Measurements from ENCODE around the gene OR4E1.
"Not testable (repeated sequence)": the region's sequence is repeated elsewhere in the genome, so short reads cannot be mapped to it uniquely, and the experiment has no call there.

Gene OR4E1, protein sequence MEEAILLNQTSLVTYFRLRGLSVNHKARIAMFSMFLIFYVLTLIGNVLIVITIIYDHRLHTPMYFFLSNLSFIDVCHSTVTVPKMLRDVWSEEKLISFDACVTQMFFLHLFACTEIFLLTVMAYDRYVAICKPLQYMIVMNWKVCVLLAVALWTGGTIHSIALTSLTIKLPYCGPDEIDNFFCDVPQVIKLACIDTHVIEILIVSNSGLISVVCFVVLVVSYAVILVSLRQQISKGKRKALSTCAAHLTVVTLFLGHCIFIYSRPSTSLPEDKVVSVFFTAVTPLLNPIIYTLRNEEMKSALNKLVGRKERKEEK

DNA sequence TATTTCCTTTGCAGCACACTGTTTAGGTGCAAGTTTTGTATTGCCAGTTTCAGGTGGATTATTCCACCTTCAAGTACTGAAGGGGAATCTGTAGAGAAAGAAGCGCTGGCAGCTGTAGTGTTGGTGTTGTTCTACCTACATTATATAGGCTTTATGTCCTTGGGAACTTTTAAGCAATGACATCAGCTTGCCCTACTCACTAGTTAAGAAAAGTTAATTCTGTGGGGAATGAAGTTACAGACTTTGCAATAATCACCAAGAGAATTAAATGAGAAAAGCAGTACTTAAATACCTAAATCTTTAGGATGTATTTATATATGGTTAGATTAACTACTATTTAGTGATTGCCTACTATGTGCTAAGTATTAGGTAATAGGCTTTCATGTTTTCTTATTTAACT, at the start of gene OR4E1:
Gene OR4E1, minus strand, starts transcription at position 101 of the 400 bp plus-strand sequence. CDS start 2,883 bp downstream, outside the sequence.
- no peak for DNase-seq (ENCODE audit: low read depth in 1 of 2, low spot score in 1 of 2)

DNA sequence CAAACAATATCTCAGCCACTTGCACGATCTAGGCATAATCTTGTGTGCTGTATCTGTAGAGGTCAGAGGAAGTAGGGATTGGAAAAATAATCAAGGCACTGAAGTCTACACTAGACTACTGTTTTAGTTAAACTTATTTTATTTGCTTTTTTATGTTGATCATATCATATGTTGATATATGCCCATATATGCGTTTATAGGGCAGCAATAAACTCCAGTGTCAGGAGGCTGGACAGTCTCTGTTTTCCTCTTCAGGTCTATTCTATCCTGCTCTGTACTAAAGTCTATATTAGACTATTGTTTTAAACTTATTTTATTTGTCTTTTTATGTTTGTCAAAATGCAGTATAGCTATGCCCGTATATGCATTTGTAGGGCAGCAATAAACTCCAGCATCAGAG, 47.9 kb upstream of the OR4E1 start:
- DNase-seq (ENCODE audit: low read depth in 1 of 2, low spot score in 1 of 2): no peak

DNA sequence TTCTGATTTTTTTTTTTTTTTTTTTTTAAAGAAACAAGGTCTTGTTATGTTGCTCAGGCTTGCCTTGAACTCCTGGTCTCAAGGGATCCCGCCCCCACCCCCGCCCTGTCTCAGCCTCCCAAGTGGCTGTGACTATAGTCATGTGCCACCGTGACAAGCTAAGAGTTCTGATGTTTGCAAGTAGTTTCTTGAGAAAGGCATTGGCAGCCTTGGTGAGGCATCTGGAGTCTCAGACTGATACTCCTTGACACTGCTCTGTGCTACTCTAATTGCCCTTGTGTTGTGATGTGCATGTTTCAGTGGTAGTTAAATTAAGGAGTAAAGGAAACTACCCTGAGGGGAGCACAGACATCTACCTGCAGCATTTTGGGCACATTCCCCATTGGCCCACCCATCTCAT, 46.2 kb upstream of the OR4E1 start:
- DNase-seq (ENCODE audit: low read depth in 1 of 2, low spot score in 1 of 2): no peak

DNA sequence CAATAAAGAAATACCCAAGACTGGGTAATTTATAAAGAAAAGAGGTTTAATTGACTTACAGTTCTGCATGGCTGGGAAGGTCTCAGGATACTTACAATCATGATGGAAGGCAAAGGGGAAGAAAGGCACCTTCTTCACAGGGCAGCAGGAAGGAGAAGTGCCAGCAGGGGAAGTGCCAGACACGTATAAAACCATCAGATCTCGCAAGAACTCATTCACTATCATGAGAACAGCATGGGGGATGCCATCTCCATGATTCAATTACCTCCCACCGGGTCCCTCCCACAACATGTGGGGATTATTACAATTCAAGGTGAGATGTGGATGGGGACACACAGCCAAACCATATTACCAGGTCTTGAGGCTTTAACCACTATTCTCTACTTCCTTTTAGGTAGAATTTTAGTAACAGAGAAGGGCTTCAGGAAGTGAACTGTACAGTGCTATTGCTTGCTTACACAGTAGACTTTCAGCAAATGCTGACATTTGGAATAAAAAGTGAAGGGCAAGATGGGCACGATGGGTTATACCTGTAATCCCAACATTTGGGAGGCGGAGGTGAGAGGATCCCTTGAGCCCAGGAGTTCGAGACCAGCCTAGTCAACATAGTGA, 40.8 kb upstream of the OR4E1 start:
- DNase-seq (ENCODE audit: low read depth in 1 of 2, low spot score in 1 of 2): no peak

DNA sequence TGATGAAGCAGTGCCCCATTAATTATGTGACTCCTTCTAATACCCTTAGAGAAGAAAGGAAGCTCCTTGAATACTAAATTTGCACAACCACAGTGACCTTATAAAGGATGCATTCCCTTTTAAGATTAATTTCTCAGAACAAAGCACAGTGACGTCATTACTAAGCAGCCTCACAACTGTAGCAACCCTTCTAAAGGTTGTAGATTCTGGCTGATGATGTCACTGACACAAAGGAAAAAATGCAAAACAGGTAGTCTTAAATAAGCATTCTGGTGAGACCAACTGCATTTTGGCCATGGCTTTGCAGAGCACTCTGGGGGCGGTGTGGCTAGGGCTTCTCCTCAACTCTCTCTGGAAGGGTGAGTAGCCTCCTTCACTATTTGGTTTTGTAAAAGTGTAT, 38.4 kb upstream of the OR4E1 start:
- no peak for DNase-seq (ENCODE audit: low read depth in 1 of 2, low spot score in 1 of 2)

DNA sequence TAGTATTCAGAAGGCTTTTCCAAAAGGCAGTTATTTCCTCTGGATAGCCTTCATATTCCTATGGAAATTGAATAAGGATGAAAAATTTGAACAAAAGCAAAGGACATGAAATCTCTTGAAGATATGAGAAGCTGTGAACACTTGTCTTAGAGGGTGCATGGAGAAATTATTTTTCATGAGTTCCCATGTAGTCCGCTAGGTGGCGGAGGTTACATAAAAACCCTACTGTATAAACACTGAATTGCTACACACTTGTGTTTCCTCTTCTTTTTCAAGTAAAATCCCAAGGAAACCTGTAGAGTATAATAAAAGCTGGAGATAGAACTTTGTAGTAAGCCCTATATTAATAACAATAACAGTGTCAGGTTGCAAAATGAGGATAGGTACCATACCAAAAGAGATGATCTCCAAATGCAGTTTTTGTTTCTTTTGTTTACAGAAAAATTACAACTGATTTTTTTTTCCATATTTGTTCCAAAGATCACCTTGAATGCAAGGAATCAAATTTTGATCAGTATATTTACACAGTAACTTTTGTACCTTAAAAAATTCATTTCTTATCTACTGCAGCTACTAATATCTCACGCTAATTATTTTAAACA, 37.8 kb upstream of the OR4E1 start:
- DNase-seq (ENCODE audit: low read depth in 1 of 2, low spot score in 1 of 2): no peak

DNA sequence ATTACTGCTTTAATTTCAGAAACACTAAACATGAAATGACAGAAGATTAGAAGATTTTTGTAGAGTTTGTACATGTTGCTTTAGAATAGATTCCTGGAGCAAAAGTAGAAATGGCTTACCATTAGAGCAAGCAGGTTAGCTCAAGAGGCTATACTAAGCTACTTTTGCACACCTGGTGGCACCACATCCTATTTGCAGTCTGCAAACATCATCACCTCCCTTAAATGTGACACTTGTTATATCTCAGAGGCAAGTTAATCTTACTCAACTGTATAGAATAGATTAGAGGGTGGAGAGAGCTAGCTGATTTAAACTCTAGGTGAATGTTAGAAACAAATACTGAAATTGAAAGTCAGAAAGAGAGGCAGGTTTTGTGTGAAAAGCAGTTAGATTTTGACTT, 30.7 kb upstream of the OR4E1 start:
- DNase-seq (ENCODE audit: low read depth in 1 of 2, low spot score in 1 of 2): no peak

DNA sequence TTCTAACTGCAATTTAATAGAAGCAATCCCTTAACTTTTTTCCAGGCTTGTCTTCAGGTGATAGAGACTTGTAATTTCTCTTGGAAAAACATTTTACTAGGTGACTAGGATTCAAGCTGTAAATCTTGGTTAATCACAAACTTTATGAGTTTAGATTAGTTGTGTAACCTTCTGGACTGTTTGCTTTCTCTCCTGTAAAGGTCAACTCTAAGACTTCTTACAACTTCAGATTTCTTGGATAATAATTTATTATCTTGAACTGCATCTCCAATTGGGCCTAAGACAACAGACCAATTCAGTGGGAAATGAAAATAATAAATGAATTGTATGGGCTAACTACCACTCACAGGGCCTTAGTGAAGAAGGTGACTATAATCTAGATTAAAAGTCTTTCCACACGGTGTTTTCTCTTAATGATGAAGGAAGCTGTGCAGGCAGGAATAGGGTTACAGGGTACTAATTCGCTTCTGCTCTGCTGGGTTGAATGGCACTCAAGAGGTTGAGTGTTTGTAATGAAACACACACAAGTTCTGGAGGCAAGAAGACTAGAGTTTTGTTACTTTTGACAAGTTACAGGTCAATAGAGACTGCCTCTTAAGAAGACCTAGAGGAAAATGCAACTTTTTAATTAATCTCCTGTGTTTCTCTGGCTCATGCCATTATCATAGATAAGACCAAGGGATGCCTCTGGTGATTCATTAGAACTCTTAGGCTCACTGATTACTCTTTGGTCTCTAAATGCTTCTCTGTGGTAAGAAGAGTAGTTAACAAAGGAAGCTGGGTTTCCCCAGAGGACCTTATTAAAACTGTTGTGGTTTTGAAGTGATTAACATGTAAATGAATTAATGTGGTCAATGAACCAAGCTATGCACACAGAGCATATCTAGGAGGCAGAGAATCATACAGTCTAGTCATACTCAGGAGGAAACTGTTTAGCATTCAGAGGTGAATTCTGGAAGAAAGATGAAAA, 30.0 kb upstream of the OR4E1 start:
- no peak for DNase-seq (ENCODE audit: low read depth in 1 of 2, low spot score in 1 of 2)

DNA sequence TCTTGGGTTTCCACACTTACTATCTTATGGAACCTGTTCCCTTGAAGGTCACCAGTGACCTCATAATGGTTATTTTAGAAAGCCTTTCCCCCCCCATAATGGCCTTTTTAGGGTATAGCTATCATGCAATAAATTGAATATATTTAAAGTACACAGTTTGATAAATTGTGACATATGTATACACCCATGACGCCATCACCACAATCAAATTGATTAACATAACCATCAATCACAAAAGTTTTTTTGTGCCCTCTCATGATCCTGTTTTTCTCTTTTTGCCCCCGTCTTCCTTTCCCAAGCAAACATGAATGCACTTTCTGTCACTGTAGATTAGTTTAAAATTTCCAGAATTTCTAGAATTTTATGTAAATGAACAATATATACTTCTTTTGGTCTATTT, 28.7 kb upstream of the OR4E1 start:
- no peak for DNase-seq (ENCODE audit: low read depth in 1 of 2, low spot score in 1 of 2)

DNA sequence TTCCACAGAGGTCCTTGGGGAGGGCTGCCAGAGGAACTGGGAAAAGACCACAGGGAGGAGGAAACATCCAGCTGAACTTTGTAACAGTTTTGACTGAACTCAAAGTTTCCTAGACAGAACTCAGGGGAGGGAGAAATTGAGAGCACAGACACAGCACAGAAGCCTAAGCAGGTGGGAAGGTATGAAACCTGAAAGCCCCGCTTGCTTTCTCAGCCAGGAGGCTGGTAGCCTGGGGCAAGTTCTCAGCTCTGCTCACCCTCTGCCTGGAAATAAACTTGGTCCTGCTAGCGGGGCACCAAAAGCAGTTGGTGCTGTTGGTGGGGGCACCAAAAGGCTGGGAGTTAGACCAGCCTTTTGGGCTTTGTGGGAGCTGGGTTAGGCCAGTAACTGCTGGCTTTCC, 25.9 kb upstream of the OR4E1 start:
- no peak for DNase-seq (ENCODE audit: low read depth in 1 of 2, low spot score in 1 of 2)

DNA sequence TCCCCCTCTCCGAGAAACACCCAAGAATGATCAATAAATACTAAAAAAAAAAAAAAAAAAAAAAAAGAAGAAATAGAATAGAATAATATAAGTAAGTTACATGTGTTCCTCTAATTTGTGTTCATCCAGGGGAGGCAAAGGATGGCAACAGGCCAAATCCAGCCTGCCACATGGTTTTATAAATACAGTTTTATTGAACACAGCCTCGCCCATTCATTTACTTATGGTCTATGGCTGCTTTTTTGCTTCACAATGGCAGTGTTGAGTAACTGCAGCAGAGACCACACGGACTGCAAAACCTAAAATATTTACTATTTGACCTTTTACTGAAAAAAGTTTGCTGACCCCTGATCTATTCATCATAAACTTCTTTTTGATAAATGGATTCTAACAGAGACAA, 24.9 kb upstream of the OR4E1 start:
- not testable (repeated sequence) for DNase-seq (ENCODE audit: low read depth in 1 of 2, low spot score in 1 of 2)

DNA sequence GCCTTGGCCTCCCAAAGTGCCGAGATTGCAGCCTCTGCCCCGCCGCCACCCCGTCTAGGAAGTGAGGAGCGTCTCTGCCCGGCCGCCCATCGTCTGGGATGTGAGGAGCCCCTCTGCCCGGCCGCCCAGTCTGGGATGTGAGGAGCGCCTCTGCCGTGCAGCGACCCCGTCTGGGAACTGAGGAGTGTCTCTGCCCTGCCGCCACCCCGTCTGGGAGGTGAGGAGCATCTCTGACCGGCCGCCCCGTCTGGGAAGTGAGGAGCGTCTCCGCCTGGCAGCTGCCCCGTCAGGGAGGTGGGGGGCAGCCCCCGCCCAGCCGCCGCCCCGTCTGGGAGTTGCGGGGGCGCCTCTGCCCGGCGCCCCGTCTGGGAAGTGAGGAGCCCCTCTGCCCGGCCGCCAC, 24.0 kb upstream of the OR4E1 start:
- not testable (repeated sequence) for DNase-seq (ENCODE audit: low read depth in 1 of 2, low spot score in 1 of 2)

DNA sequence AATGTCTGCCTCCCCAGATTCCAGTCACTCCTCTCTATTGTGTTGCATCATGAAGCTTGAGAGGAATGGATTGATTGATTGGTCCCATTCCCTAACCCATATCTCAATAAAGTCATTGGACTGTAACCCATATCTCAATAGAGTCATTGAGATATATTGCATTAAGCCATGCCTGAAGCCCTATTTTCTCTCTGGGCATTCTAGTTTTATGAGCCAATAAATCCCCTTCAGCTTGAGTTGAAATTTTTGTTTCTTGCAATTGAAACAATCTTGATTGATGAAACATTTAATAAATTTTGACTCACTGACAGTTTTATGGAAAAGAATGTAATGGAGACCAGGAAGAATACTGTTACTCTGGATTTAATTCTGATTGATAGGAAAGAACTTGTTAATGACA, 20.8 kb upstream of the OR4E1 start:
- no peak for DNase-seq (ENCODE audit: low read depth in 1 of 2, low spot score in 1 of 2)

DNA sequence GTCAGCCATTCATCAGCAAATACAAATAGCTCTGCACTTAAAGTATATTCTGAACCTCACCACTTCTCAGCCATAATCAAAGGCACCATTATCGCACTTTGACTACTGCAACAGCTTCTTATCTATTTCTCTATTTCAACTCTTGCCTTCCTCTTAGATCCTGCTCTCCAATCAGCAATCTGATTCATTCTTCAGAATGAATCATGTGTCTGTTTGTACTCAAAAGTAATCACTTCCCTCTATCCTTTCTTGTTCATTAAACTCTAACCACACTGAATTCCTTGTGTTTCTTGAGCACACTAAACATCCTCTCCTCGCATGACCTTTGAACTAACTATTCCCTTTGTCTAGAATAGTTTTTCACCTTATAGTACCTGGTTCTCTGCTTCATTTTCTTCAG, 12.8 kb upstream of the OR4E1 start:
- no peak for DNase-seq (ENCODE audit: low read depth in 1 of 2, low spot score in 1 of 2)

DNA sequence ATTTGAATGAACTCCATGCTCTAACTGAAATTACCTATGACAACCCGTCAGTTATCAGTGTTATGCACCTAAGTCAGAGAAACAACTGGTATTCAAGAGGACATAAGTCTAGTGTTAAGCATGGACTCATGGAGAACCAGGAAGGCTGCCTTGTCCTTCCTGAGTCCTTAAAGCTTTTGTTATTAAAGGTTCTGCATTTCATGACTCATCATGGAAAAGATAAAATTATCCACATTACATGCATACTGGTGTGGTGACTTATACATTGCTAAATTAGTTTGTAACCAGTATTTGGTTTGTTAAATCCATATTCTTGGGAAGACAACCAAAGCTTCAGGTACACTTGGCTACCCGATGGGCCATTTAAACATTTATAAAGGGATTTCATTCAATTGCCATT, 6.5 kb upstream of the OR4E1 start:
- no peak for DNase-seq (ENCODE audit: low read depth in 1 of 2, low spot score in 1 of 2)

DNA sequence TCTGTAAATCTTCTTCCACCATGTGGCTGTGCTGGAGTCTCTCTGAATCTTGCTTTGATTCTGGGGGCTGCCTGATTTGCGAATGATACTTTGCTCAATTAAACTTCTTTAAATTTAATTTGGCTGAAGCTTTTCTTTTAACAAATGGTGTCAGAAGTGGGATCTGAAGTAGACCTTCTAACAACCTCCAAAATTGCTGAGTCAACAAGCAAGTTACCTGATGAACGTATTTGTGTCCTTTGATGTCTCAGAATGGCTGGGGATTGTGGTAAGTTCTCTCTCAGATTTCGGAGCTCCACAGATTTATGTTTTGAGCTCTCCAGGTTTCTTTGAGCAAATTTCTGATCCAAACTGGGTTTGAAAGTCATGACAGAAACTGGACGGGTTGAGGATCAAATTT, 1.9 kb upstream of the OR4E1 start:
- DNase-seq (ENCODE audit: low read depth in 1 of 2, low spot score in 1 of 2): no peak

DNA sequence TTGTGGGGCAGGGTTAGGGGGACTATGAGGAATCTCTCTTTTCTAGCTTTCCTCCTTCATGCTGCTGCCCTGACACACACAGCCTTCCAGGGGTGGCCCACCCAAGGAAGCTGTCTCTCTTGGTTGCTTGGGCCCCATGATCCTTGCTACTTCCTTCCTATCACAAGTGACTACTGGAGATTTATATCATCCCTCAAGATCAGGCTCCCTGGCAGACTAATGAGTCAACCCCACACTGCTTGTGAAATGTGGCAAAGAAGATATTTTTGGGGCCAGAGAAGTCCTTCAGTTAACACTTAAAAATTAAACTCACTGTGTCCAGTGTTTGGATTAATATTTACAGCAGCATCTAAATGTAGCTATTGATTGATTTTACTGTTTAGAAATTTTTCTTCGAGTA, 1.5 kb downstream of the OR4E1 start:
- no peak for DNase-seq (ENCODE audit: low read depth in 1 of 2, low spot score in 1 of 2)

DNA sequence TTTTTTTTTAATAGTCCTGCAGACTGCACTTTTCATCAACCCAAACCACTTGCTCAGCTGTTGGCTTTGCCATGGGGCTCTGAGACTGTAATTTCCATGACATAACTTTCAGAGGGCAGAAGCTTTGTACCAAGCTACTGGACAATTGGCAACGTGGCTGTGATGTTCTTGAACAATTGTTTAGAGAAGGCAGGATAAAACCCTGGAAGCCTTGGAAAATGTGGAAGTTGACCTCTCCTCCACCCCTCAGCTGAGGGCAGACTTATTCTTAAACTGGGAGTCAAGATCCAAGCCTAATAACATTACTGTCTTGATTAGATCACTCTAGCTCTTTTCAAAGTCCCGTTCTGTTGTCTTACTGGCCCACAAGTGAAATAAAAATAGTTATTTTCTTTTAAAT, 2.2 kb downstream of the OR4E1 start:
- DNase-seq (ENCODE audit: low read depth in 1 of 2, low spot score in 1 of 2): no peak

DNA sequence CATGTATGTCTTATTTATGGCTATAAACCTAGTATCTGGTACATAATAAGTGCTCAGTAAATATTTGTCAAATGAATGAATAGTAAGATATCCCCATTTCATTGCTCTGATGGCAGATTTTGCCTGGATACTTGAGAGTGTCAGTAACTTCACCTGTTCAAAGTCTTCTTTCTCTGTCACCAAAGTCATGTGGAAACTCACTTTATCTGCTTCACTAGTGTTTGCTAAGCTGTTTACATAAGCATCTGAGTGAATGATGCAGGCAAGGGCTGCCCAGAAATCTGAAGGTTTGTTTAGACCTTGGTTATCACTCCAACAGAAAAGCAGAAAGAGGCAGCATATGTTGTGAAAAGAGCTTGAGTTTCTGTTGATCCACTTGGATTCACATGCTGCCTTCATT, 4.3 kb downstream of the OR4E1 start:
- no peak for DNase-seq (ENCODE audit: low read depth in 1 of 2, low spot score in 1 of 2)

DNA sequence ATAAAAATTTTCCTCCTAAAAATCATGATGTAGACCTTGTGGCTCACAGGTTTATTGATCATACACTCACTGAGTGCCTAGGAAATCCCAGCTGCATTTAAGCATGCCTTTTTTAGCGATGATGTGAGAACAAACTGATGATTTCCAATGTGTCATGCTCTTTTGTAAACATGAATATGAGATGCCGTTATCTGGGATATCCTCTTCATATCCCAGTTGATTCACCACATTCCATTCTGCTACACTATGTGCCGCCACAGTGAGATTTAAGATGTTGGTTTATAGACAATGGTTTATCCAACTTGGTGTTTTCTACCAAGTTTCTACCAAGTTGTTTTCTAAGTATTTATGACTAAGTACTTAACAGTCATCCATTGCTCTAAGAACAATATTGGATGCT, 5.2 kb downstream of the OR4E1 start:
- no peak for DNase-seq (ENCODE audit: low read depth in 1 of 2, low spot score in 1 of 2)

DNA sequence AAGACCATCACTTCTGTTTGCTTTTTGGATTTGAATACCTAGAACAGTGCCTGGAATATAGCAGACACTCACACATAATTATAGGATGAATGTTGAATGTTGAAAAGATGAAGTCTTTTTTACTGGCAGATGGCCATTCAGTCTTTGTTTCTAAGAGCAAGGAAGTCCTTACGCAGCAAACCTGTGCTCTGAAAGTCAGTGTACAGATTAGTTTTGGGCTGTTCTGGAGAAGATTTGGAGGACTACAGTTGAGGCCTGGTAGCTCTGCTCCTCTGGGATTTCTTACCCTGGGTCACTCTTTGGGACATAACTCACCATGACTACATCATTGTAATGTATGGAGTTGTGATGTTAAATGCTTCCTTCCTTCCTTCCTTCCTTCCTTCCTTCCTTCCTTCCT, 16.6 kb downstream of the OR4E1 start:
- no peak for DNase-seq (ENCODE audit: low read depth in 1 of 2, low spot score in 1 of 2)

DNA sequence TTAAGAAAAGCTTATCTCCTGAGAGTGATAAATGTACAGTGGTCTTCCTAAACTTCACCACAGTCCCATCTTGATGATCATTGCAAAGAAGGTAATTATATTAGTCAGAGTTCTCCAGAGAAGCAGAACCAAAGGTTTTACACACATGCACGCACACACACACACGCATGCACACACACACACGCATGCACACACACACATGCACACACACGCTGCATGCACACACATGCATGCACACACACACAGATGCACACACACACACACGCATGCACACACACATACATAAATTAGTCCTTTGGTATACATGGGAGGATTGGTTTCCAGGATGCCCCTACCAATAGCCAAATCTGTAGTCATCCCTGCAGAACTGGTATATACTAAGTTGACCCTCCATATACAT, 19.4 kb downstream of the OR4E1 start:
- no peak for DNase-seq (ENCODE audit: low read depth in 1 of 2, low spot score in 1 of 2)
